Measurements from ENCODE around the gene DOP1B.

DNA sequence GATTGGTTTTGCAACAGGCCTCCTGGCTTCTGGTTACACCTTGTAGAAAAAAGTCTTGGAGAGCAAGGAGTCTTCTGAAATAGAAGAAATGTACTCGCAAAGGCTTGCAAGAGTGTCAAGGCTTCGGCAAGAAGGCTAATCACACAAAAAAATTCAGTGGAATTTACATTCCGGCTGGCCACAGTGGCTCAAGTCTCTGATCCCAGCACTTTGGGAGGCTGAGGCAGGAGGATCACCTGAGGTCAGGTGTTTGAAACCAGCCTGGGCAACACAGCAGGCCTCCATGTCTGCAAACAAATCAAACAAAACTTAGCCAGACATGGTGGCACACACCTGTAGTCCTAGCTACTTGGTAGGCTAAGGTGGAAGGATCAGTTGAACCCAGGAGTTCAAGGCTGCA is 7.7 kb upstream of the DOP1B start:
- TF ChIP-seq, protein P1, sequence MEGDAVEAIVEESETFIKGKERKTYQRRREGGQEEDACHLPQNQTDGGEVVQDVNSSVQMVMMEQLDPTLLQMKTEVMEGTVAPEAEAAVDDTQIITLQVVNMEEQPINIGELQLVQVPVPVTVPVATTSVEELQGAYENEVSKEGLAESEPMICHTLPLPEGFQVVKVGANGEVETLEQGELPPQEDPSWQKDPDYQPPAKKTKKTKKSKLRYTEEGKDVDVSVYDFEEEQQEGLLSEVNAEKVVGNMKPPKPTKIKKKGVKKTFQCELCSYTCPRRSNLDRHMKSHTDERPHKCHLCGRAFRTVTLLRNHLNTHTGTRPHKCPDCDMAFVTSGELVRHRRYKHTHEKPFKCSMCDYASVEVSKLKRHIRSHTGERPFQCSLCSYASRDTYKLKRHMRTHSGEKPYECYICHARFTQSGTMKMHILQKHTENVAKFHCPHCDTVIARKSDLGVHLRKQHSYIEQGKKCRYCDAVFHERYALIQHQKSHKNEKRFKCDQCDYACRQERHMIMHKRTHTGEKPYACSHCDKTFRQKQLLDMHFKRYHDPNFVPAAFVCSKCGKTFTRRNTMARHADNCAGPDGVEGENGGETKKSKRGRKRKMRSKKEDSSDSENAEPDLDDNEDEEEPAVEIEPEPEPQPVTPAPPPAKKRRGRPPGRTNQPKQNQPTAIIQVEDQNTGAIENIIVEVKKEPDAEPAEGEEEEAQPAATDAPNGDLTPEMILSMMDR (IDR thresholded peaks at IDR 0.05 in 2 of 3, conservative IDR thresholded peaks at IDR 0.05 in 1 of 3; ENCODE audit: control insufficient read depth in 2 of 3, extremely low read depth in 1 of 3, insufficient read depth in 1 of 3, low read depth in 3 of 3, low read length in 3 of 3) = no peak
- no peak for TF ChIP-seq CBX3 (IDR thresholded peaks at IDR 0.05; ENCODE audit: borderline replicate concordance, low read depth)
- no peak for TF ChIP-seq POLR2A (IDR thresholded peaks at IDR 0.05; ENCODE audit: low read depth, low read length)
- TF ChIP-seq, protein P2, sequence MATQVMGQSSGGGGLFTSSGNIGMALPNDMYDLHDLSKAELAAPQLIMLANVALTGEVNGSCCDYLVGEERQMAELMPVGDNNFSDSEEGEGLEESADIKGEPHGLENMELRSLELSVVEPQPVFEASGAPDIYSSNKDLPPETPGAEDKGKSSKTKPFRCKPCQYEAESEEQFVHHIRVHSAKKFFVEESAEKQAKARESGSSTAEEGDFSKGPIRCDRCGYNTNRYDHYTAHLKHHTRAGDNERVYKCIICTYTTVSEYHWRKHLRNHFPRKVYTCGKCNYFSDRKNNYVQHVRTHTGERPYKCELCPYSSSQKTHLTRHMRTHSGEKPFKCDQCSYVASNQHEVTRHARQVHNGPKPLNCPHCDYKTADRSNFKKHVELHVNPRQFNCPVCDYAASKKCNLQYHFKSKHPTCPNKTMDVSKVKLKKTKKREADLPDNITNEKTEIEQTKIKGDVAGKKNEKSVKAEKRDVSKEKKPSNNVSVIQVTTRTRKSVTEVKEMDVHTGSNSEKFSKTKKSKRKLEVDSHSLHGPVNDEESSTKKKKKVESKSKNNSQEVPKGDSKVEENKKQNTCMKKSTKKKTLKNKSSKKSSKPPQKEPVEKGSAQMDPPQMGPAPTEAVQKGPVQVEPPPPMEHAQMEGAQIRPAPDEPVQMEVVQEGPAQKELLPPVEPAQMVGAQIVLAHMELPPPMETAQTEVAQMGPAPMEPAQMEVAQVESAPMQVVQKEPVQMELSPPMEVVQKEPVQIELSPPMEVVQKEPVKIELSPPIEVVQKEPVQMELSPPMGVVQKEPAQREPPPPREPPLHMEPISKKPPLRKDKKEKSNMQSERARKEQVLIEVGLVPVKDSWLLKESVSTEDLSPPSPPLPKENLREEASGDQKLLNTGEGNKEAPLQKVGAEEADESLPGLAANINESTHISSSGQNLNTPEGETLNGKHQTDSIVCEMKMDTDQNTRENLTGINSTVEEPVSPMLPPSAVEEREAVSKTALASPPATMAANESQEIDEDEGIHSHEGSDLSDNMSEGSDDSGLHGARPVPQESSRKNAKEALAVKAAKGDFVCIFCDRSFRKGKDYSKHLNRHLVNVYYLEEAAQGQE (IDR thresholded peaks at IDR 0.05; ENCODE audit: low read depth, low read length) = no peak
- no peak for TF ChIP-seq SP1 (IDR thresholded peaks at IDR 0.05; ENCODE audit: low read depth, low read length)
- no peak for TF ChIP-seq SIN3A (IDR thresholded peaks at IDR 0.05; ENCODE audit: low read depth, low read length)
- TF ChIP-seq TAF1 (IDR thresholded peaks at IDR 0.05; ENCODE audit: borderline replicate concordance, low read depth, low read length) = no peak
- no peak for TF ChIP-seq NFXL1 (IDR thresholded peaks at IDR 0.05; ENCODE audit: borderline replicate concordance)
- no peak for TF ChIP-seq SIX5 (IDR thresholded peaks at IDR 0.05; ENCODE audit: low read depth, low read length, severe bottlenecking)
- no peak for TF ChIP-seq ZNF274 (IDR thresholded peaks at IDR 0.05; ENCODE audit: insufficient read depth, insufficient read length)
